Peyer's patch (tissue), 4 donors: ENCODE data around the gene GIGYF2. TPM values are rescaled to one million over a fixed set of nuclear protein-coding genes. Genes with fewer than 3 reads are reported as not detected.
"Not testable (repeated sequence)": the region's sequence is repeated elsewhere in the genome, so short reads cannot be mapped to it uniquely, and the experiment has no call there.

Experiments
- DNase-seq, 3 donors: peaks; one replicate each; pipeline ENCODE4 v3.0.0-alpha.2; 2017 to 2019
- H3K27ac ChIP-seq, 4 donors: fragments of 200-600 bp; sonication (generic); one replicate each; pipeline ENCODE4 v1.5.1; 2016 to 2019
- H3K27me3 ChIP-seq, 2 donors: fragments of 200-600 bp; sonication (generic); one replicate each; pipeline ENCODE4 v1.5.1; 2019
- H3K36me3 ChIP-seq, 3 donors: fragments of 200-600 bp; sonication (generic); one replicate each; pipeline ENCODE4 v1.5.1; 2016 to 2019
- H3K4me1 ChIP-seq, 4 donors: fragments of 200-600 bp; sonication (generic); one replicate each; pipeline ENCODE4 v1.5.1; 2016 to 2019
- H3K4me3 ChIP-seq, 4 donors: fragments of 200-600 bp; sonication (generic); 1 replicate in 3 of 4; 2 replicates in 1 of 4; pipeline ENCODE4 v1.5.1; 2016 to 2019; ENCODE audit warnings: mild to moderate bottlenecking in 1 of 4
- H3K9me3 ChIP-seq, 4 donors: fragments of 200-600 bp; sonication (generic); one replicate each; pipeline ENCODE4 v1.5.1; 2016 to 2019; ENCODE audit warnings: mild to moderate bottlenecking in 1 of 4
- POLR2A ChIP-seq, 2 donors: fragments of 450-650 bp; IDR thresholded peaks; one replicate each; pipeline ENCODE4 v1.5.1; 2017; ENCODE audit warnings: antibody characterized with exemption in 2 of 2, mild to moderate bottlenecking in 2 of 2, moderate library complexity in 2 of 2
- total RNA-seq, 4 donors: library from RNA; depleted of rRNA; stranded (reverse); fragments of >200 nt; gene quantifications; one replicate each; pipeline ENCODE4 v1.1.0, GENCODE V29; 2016
- TF ChIP-seq, protein P1 (sequence below), 6 experiments: fragments of 450-650 bp in 4 of 6; fragments of 200-600 bp in 2 of 6; sonication (generic) in 1 of 6; IDR thresholded peaks; one replicate each; pipeline ENCODE4 v1.5.1; 2017 to 2019; ENCODE audit warnings: antibody characterized with exemption in 6 of 6, mild to moderate bottlenecking in 3 of 6, moderate library complexity in 1 of 6

Gene GIGYF2
- total RNA-seq, 4 donors from 2014 or later = 82.5 to 126 (median 90.1) TPM

DNA sequence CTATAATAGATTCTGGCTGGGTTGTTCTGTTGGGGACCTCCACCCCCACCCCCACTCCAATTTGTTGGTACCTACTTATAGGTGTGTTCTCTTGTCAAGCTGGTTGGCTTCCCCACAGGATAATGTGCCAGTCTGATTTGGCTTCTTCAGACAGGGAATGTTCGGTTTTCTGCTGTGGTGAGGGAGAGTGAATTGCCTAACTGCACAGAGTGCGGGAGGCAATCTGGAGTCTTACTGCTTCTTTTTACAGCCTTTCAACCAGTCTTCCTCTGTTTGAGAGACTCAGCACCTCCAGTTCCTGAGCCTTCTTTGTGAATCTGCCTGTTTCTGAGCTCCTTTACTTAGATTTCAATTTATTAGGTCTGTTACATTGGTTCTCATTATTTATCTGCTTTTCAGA, 145.6 kb downstream of the GIGYF2 start:
- TF ChIP-seq, protein P1, sequence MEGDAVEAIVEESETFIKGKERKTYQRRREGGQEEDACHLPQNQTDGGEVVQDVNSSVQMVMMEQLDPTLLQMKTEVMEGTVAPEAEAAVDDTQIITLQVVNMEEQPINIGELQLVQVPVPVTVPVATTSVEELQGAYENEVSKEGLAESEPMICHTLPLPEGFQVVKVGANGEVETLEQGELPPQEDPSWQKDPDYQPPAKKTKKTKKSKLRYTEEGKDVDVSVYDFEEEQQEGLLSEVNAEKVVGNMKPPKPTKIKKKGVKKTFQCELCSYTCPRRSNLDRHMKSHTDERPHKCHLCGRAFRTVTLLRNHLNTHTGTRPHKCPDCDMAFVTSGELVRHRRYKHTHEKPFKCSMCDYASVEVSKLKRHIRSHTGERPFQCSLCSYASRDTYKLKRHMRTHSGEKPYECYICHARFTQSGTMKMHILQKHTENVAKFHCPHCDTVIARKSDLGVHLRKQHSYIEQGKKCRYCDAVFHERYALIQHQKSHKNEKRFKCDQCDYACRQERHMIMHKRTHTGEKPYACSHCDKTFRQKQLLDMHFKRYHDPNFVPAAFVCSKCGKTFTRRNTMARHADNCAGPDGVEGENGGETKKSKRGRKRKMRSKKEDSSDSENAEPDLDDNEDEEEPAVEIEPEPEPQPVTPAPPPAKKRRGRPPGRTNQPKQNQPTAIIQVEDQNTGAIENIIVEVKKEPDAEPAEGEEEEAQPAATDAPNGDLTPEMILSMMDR (IDR thresholded peaks at IDR 0.05) = no peak
- no peak for TF ChIP-seq POLR2A (IDR thresholded peaks at IDR 0.05)
- no peaks in the 10 kb centered on the region for H3K9me3 ChIP-seq
- H3K27ac ChIP-seq = no peak overlapping the region
- DNase-seq = no peak
- no peaks in the 10 kb centered on the region for H3K27me3 ChIP-seq
- peaks cover 0 to 69% (median 0%) of the 10 kb centered on the region in 3 donors for H3K36me3 ChIP-seq
- peaks cover 5 to 16% (median 12%) of the 10 kb centered on the region in 4 donors for H3K4me1 ChIP-seq
- no peak overlapping the region for H3K4me3 ChIP-seq

DNA sequence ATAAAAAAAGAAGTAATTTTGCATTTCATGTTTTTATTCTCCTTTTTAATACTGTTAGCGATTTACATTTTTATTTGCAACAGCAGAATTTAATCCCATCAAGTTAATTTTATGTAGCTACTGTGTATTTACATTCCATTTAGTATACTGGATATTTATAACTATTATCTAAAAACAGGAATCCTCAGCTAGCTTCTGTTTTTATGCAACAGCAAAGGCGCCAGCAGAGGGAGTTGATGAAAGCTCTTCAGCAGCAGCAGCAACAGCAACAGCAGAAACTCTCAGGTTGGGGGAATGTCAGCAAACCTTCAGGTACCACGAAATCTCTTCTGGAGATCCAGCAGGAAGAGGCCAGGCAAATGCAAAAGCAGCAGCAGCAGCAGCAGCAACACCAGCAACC, 146.7 kb downstream of the GIGYF2 start:
- H3K4me3 ChIP-seq = no peak overlapping the region
- no peaks in the 10 kb centered on the region for H3K27me3 ChIP-seq
- DNase-seq = no peak
- H3K36me3 ChIP-seq = peaks cover 0 to 80% (median 0%) of the 10 kb centered on the region in 3 donors
- peaks cover 0 to 6% (median 2%) of the 10 kb centered on the region in 4 donors for H3K4me1 ChIP-seq
- no peaks in the 10 kb centered on the region for H3K9me3 ChIP-seq
- TF ChIP-seq, protein P1 (IDR thresholded peaks at IDR 0.05) = no peak
- no peak for TF ChIP-seq POLR2A (IDR thresholded peaks at IDR 0.05)
- no peak overlapping the region for H3K27ac ChIP-seq

- H3K9me3 ChIP-seq = no peaks in the 10 kb centered on the region
- H3K27me3 ChIP-seq = no peaks in the 10 kb centered on the region
- H3K4me3 ChIP-seq = no peak overlapping the region
- no peak overlapping the region for H3K27ac ChIP-seq
- TF ChIP-seq, protein P1 (IDR thresholded peaks at IDR 0.05) = no peak
- no peak for TF ChIP-seq POLR2A (IDR thresholded peaks at IDR 0.05)
- H3K4me1 ChIP-seq = no peaks in the 10 kb centered on the region
- H3K36me3 ChIP-seq = peaks cover 0 to 86% (median 0%) of the 10 kb centered on the region in 3 donors
- peak in 1 of 3 donors; percentile 61 for DNase-seq
These were observed 148.9 kb downstream of the GIGYF2 start for GRCh38 chr2:232846055-232846454.

- DNase-seq = no peak
- Histone ChIP-seq H3K9me3 (no peaks in the 10 kb centered on the region), H3K4me1 (peaks cover 0 to 12% (median 0%) of the 10 kb centered on the region in 4 donors), H3K27me3 (no peaks in the 10 kb centered on the region), H3K27ac (no peak overlapping the region), H3K36me3 (peaks cover 0 to 74% (median 0%) of the 10 kb centered on the region in 3 donors), H3K4me3 (no peak overlapping the region)
- no peak for TF ChIP-seq POLR2A (IDR thresholded peaks at IDR 0.05)
- TF ChIP-seq, protein P1 (IDR thresholded peaks at IDR 0.05) = no peak
These were observed 152.9 kb downstream of the GIGYF2 start for GRCh38 chr2:232850039-232850438.

- Histone ChIP-seq H3K36me3 (peaks cover 0 to 70% (median 0%) of the 10 kb centered on the region in 3 donors), H3K4me1 (peaks cover 0 to 14% (median 0%) of the 10 kb centered on the region in 4 donors)
- not testable (repeated sequence) for H3K4me3 ChIP-seq, DNase-seq, H3K27me3 ChIP-seq, H3K27ac ChIP-seq, H3K9me3 ChIP-seq
These were observed 154.9 kb downstream of the GIGYF2 start for GRCh38 chr2:232852081-232852480.

- no peak for DNase-seq
- Histone ChIP-seq H3K4me3 (no peak overlapping the region), H3K4me1 (peaks cover 0 to 15% (median 0%) of the 10 kb centered on the region in 4 donors), H3K36me3 (peaks cover 0 to 70% (median 0%) of the 10 kb centered on the region in 3 donors), H3K27me3 (no peaks in the 10 kb centered on the region), H3K27ac (no peak overlapping the region), H3K9me3 (no peaks in the 10 kb centered on the region)
- TF ChIP-seq POLR2A (IDR thresholded peaks at IDR 0.05) = no peak
- TF ChIP-seq, protein P1 (IDR thresholded peaks at IDR 0.05) = no peak
These were observed 155.5 kb downstream of the GIGYF2 start for GRCh38 chr2:232852676-232853075.
